ENCODE data around the gene ADM2. TPM values are rescaled to one million over a fixed set of nuclear protein-coding genes. Genes with fewer than 3 reads are reported as not detected.

The ADM2 gene
- total RNA-seq, 1 donor from 2014 or later = not detected

Other genes with a start within 250 kb of the ADM2 start
- gene TUBGCP6, start 236.5 kb upstream of the ADM2 start, total RNA-seq = 34.0 TPM
- 19.8 TPM for gene HDAC10, start 230.3 kb upstream of the ADM2 start, total RNA-seq
- gene MAPK12, start 219.9 kb upstream of the ADM2 start, total RNA-seq = 11.4 TPM
- 21.8 TPM for gene MAPK11, start 211.2 kb upstream of the ADM2 start, total RNA-seq
- 46.0 TPM for gene PLXNB2, start 173.9 kb upstream of the ADM2 start, total RNA-seq
- 16.5 TPM for gene DENND6B, start 154.5 kb upstream of the ADM2 start, total RNA-seq
- 71.7 TPM for gene PPP6R2, start 138.2 kb upstream of the ADM2 start, total RNA-seq
- 97.0 TPM for gene SBF1, start 6.5 kb upstream of the ADM2 start, total RNA-seq
- gene MIOX, start 5.3 kb downstream of the ADM2 start, total RNA-seq = not detected
- 9.8 TPM for gene LMF2, start 26.2 kb downstream of the ADM2 start, total RNA-seq
- gene NCAPH2, start 26.7 kb downstream of the ADM2 start, total RNA-seq = 46.9 TPM
- 0.78 TPM for gene SCO2, start 44.1 kb downstream of the ADM2 start, total RNA-seq
- 2.0 TPM for gene TYMP, start 48.5 kb downstream of the ADM2 start, total RNA-seq
- gene KLHDC7B, start 64.4 kb downstream of the ADM2 start, total RNA-seq = not detected
- not detected for gene SYCE3, start 81.4 kb downstream of the ADM2 start, total RNA-seq
- gene CPT1B, start 96.9 kb downstream of the ADM2 start, total RNA-seq = 6.7 TPM
- gene CHKB, start 101.3 kb downstream of the ADM2 start, total RNA-seq = 24.8 TPM
- 76.3 TPM for gene MAPK8IP2, start 119.2 kb downstream of the ADM2 start, total RNA-seq
- gene ARSA, start 146.6 kb downstream of the ADM2 start, total RNA-seq = 6.9 TPM
- 6.2 TPM for gene SHANK3, start 191.3 kb downstream of the ADM2 start, total RNA-seq